Mononuclear cell (primary cell): ENCODE measurements around the gene REXO5. TPM values are rescaled to one million over a fixed set of nuclear protein-coding genes. Genes with fewer than 3 reads are reported as not detected.

Experiments
- H3K27me3 ChIP-seq: 2 replicates; pipeline ENCODE4 v1.6.0; 2011; ENCODE audit warnings: low read length, control low read depth; ENCODE audit not compliant: insufficient read depth
- H3K4me1 ChIP-seq: 2 replicates; pipeline ENCODE4 v1.5.1; 2011; ENCODE audit warnings: mild to moderate bottlenecking, low read length, control low read depth; ENCODE audit not compliant: insufficient read depth
- H3K4me3 ChIP-seq: 2 replicates; pipeline ENCODE4 v1.5.1; 2011; ENCODE audit warnings: mild to moderate bottlenecking, low read length, moderate library complexity
- H3K9me3 ChIP-seq: 2 replicates; pipeline ENCODE4 v1.5.1; 2011; ENCODE audit warnings: low read depth, mild to moderate bottlenecking, control low read depth, low read length
- total RNA-seq: library from RNA; depleted of rRNA; stranded (reverse); fragments of >200 nt; gene quantifications from one replicate; pipeline ENCODE4 v1.2.3, GENCODE V29; 2012

REXO5 gene
- total RNA-seq, 1 donor = 0.94 TPM

GRCh38 chr16:20886320-20886719 is 80.0 kb downstream of the REXO5 start:
- no peaks in the 10 kb centered on the region for H3K27me3 ChIP-seq
- H3K4me3 ChIP-seq = no peak overlapping the region
- no peaks in the 10 kb centered on the region for H3K9me3 ChIP-seq
- H3K4me1 ChIP-seq = peaks cover 12% of the 10 kb centered on the region

GRCh38 chr16:20887207-20887606 is 80.9 kb downstream of the REXO5 start:
- no peak overlapping the region for H3K4me3 ChIP-seq
- H3K27me3 ChIP-seq = no peaks in the 10 kb centered on the region
- H3K9me3 ChIP-seq = no peaks in the 10 kb centered on the region
- H3K4me1 ChIP-seq = peaks cover 5% of the 10 kb centered on the region

GRCh38 chr16:20889625-20890275 is 83.4 kb downstream of the REXO5 start:
- H3K9me3 ChIP-seq = no peaks in the 10 kb centered on the region
- H3K27me3 ChIP-seq = no peaks in the 10 kb centered on the region
- no peaks in the 10 kb centered on the region for H3K4me1 ChIP-seq
- no peak overlapping the region for H3K4me3 ChIP-seq

GRCh38 chr16:20894388-20894787 is 88.1 kb downstream of the REXO5 start:
- peaks cover 10% of the 10 kb centered on the region for H3K4me1 ChIP-seq
- H3K9me3 ChIP-seq = no peaks in the 10 kb centered on the region

GRCh38 chr16:20897253-20897897 is 91.0 kb downstream of the REXO5 start:
- Histone ChIP-seq H3K27me3 (no peaks in the 10 kb centered on the region), H3K9me3 (no peaks in the 10 kb centered on the region), H3K4me1 (peaks cover 28% of the 10 kb centered on the region), H3K4me3 (no peak overlapping the region)

More at GRCh38 chr16:20894388-20894787, 88.1 kb downstream of the REXO5 start:
- Histone ChIP-seq H3K4me3 (no peak overlapping the region), H3K27me3 (no peaks in the 10 kb centered on the region)

- Histone ChIP-seq H3K4me3 (no peak overlapping the region), H3K27me3 (no peaks in the 10 kb centered on the region), H3K4me1 (peaks cover 33% of the 10 kb centered on the region), H3K9me3 (no peaks in the 10 kb centered on the region)
Measured at GRCh38 chr16:20897922-20898321, 91.6 kb downstream of the REXO5 start.

- Histone ChIP-seq H3K4me1 (peaks cover 44% of the 10 kb centered on the region), H3K9me3 (no peaks in the 10 kb centered on the region), H3K27me3 (no peaks in the 10 kb centered on the region), H3K4me3 (no peak overlapping the region)
Measured at GRCh38 chr16:20899071-20899470, 92.7 kb downstream of the REXO5 start.

Other genes with a start within 250 kb of the REXO5 start
- not detected for gene ACSM2B, start 230.2 kb upstream of the REXO5 start, total RNA-seq
- gene ACSM1, start 108.8 kb upstream of the REXO5 start, total RNA-seq = 0.10 TPM
- gene THUMPD1, start 64.7 kb upstream of the REXO5 start, total RNA-seq = 132 TPM
- gene ACSM3, start 42.5 kb upstream of the REXO5 start, total RNA-seq = 10.8 TPM
- gene ERI2, start 55 bp upstream of the REXO5 start, total RNA-seq = 0.84 TPM
- 7.1 TPM for gene DCUN1D3, start 93.8 kb downstream of the REXO5 start, total RNA-seq
- 22.7 TPM for gene LYRM1, start 94.2 kb downstream of the REXO5 start, total RNA-seq